ENCODE data around the gene EHMT1. TPM values are rescaled to one million over a fixed set of nuclear protein-coding genes. Genes with fewer than 3 reads are reported as not detected.
"Not testable (repeated sequence)": the region's sequence is repeated elsewhere in the genome, so short reads cannot be mapped to it uniquely, and the experiment has no call there.

Gene EHMT1
- total RNA-seq, 4 donors from 2014 or later = 38.6 to 77.8 (median 54.3) TPM

DNA sequence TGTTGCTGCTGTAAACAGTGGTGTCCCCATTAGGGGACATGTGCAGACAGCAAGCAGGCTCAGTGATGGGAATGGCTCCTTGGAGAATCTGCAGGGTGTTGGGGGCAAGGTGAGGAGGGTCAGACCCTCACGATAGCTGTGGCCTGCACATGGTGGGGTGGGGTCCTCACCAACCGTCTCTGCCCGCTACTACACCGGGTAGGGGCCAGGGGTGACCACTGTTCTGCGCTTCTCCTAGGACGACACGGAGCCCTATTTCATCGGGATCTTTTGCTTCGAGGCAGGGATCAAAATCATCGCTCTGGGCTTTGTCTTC, 263.7 kb downstream of the EHMT1 start:
- Histone ChIP-seq H3K4me1 (no peaks in the 10 kb centered on the region), H3K27me3 (peaks cover 11 to 21% (median 16%) of the 10 kb centered on the region in 3 donors), H3K4me3 (no peak overlapping the region), H3K9me3 (no peaks in the 10 kb centered on the region), H3K27ac (no peak overlapping the region), H3K36me3 (no peaks in the 10 kb centered on the region)
- ATAC-seq (no peak), DNase-seq (no peak)
- TF ChIP-seq CTCF (IDR thresholded peaks at IDR 0.05 in 4 of 5, conservative IDR thresholded peaks at IDR 0.05 in 1 of 5) (no peak), POLR2A (IDR thresholded peaks at IDR 0.05) (no peak)
- in situ Hi-C loops (cut with MboI; ENCODE audit: low sequenced_read_pairs in 4 of 4) (no loop called here), intact Hi-C loops (cut with DNase I; ENCODE audit: low total_unique reads) (no loop called here)

GRCh38 chr9:137883977-137884376, 265.2 kb downstream of the EHMT1 start:
- H3K27ac ChIP-seq; ATAC-seq; H3K9me3 ChIP-seq; H3K4me1 ChIP-seq; DNase-seq; H3K36me3 ChIP-seq; in situ Hi-C loops (cut with MboI; ENCODE audit: low sequenced_read_pairs in 4 of 4); intact Hi-C loops (cut with DNase I; ENCODE audit: low total_unique reads); H3K4me3 ChIP-seq: not testable (repeated sequence)
- H3K27me3 ChIP-seq = peaks cover 9 to 13% (median 12%) of the 10 kb centered on the region in 3 donors

GRCh38 chr9:137884547-137884946, 265.7 kb downstream of the EHMT1 start:
- H3K4me3 ChIP-seq; H3K27ac ChIP-seq; H3K27me3 ChIP-seq; DNase-seq; ATAC-seq; H3K36me3 ChIP-seq; H3K4me1 ChIP-seq; H3K9me3 ChIP-seq; in situ Hi-C loops (cut with MboI; ENCODE audit: low sequenced_read_pairs in 4 of 4); intact Hi-C loops (cut with DNase I; ENCODE audit: low total_unique reads): not testable (repeated sequence)

GRCh38 chr9:137885121-137885520, 266.3 kb downstream of the EHMT1 start:
- H3K36me3 ChIP-seq; H3K4me3 ChIP-seq; H3K4me1 ChIP-seq; in situ Hi-C loops (cut with MboI; ENCODE audit: low sequenced_read_pairs in 4 of 4); intact Hi-C loops (cut with DNase I; ENCODE audit: low total_unique reads); ATAC-seq; H3K27me3 ChIP-seq; DNase-seq; H3K27ac ChIP-seq; H3K9me3 ChIP-seq: not testable (repeated sequence)

MicroRNAs encoded within 50 kb of the gene (microRNA counts, 767-probe panel; counts per million panel counts)
- microRNA hsa-miR-602 = 356 to 448 counts per million in 2 donors

Small RNAs within 50 kb of the gene (microRNA-seq; reads per million reads assigned to microRNA genes)
- gene MIR602 (ENCODE audit: borderline replicate concordance in 2 of 2) = 0 reads per million in 2 donors

Other genes starting within 250 kb of the EHMT1 start
- 10 to 100 TPM in 1 of 4 donors, 1 to 10 TPM in 3; 4.8 to 12.5 (median 6.4) TPM for gene EXD3, start 195.8 kb upstream of the EHMT1 start, total RNA-seq
- 1 to 10 TPM in 3 of 4 donors, under 1 TPM in 1; 0.41 to 2.5 (median 1.8) TPM for gene NOXA1, start 195.6 kb upstream of the EHMT1 start, total RNA-seq
- gene ENTPD8, start 177.6 kb upstream of the EHMT1 start, total RNA-seq = under 1 TPM in 1 of 4 donors, not detected in 3; 0.23 TPM
- 1 to 10 TPM; 4.4 to 8.4 (median 7.1) TPM for gene NSMF, start 159.7 kb upstream of the EHMT1 start, total RNA-seq
- gene PNPLA7, start 68.6 kb upstream of the EHMT1 start, total RNA-seq = 10 to 100 TPM in 1 of 4 donors, 1 to 10 TPM in 3; 4.5 to 10.5 (median 9.4) TPM
- 100 to 1,000 TPM; 107 to 137 (median 126) TPM for gene MRPL41, start 67.1 kb upstream of the EHMT1 start, total RNA-seq
- 10 to 100 TPM in 3 of 4 donors, 1 to 10 TPM in 1; 10.0 to 25.2 (median 13.6) TPM for gene DPH7, start 40.1 kb upstream of the EHMT1 start, total RNA-seq
- gene ZMYND19, start 28.5 kb upstream of the EHMT1 start, total RNA-seq = 10 to 100 TPM in 2 of 4 donors, 1 to 10 TPM in 2; 5.8 to 15.2 (median 11.8) TPM
- 10 to 100 TPM; 20.5 to 23.7 (median 23.3) TPM for gene ARRDC1, start 13.3 kb upstream of the EHMT1 start, total RNA-seq